ENCODE data around the gene MAT2A.

GRCh38 chr2:85541262-85541661 is 2.3 kb downstream of the MAT2A start:
- TF ChIP-seq, protein P1, sequence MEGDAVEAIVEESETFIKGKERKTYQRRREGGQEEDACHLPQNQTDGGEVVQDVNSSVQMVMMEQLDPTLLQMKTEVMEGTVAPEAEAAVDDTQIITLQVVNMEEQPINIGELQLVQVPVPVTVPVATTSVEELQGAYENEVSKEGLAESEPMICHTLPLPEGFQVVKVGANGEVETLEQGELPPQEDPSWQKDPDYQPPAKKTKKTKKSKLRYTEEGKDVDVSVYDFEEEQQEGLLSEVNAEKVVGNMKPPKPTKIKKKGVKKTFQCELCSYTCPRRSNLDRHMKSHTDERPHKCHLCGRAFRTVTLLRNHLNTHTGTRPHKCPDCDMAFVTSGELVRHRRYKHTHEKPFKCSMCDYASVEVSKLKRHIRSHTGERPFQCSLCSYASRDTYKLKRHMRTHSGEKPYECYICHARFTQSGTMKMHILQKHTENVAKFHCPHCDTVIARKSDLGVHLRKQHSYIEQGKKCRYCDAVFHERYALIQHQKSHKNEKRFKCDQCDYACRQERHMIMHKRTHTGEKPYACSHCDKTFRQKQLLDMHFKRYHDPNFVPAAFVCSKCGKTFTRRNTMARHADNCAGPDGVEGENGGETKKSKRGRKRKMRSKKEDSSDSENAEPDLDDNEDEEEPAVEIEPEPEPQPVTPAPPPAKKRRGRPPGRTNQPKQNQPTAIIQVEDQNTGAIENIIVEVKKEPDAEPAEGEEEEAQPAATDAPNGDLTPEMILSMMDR (IDR thresholded peaks at IDR 0.05; ENCODE audit: low read depth, low read length, poor library complexity, severe bottlenecking), result no peak
- no peak for TF ChIP-seq EZH2phosphoT487 (IDR thresholded peaks at IDR 0.05; ENCODE audit: borderline replicate concordance, low read length)
